Suprapubic skin (tissue), 4 donors: ENCODE data around the gene ATP10B. TPM values are rescaled to one million over a fixed set of nuclear protein-coding genes. Genes with fewer than 3 reads are reported as not detected.

Experiments
- DNase-seq, 2 donors: peaks; one replicate each; pipeline ENCODE4 v3.0.0-alpha.2; 2019; ENCODE audit warnings: low spot score in 2 of 2
- H3K27ac ChIP-seq: fragments of 200-600 bp; sonication (generic); one replicate; pipeline ENCODE4 v1.5.1; 2019
- H3K27me3 ChIP-seq: fragments of 200-600 bp; sonication (generic); one replicate; pipeline ENCODE4 v1.5.1; 2019
- H3K36me3 ChIP-seq: fragments of 200-600 bp; sonication (generic); one replicate; pipeline ENCODE4 v1.5.1; 2019
- H3K4me1 ChIP-seq: fragments of 200-600 bp; sonication (generic); one replicate; pipeline ENCODE4 v1.5.1; 2019
- H3K4me3 ChIP-seq: fragments of 200-600 bp; sonication (generic); one replicate; pipeline ENCODE4 v1.5.1; 2019; ENCODE audit warnings: mild to moderate bottlenecking
- H3K9me3 ChIP-seq: fragments of 200-600 bp; sonication (generic); one replicate; pipeline ENCODE4 v1.5.1; 2019
- CTCF ChIP-seq, 2 donors: fragments of 200-600 bp in 1 of 2; fragments of 450-650 bp in 1 of 2; sonication (generic) in 1 of 2; IDR thresholded peaks; one replicate each; pipeline ENCODE4 v1.5.1; 2016 to 2019; ENCODE audit warnings: antibody characterized with exemption in 2 of 2, mild to moderate bottlenecking in 1 of 2, moderate library complexity in 1 of 2
- EP300 ChIP-seq: sonication (generic); formaldehyde crosslinking; IDR thresholded peaks from one replicate; pipeline ENCODE4 v1.6.1; 2017; ENCODE audit warnings: antibody characterized with exemption
- POLR2A ChIP-seq, 2 donors: fragments of 450-650 bp; IDR thresholded peaks; one replicate each; pipeline ENCODE4 v1.6.1; 2017; ENCODE audit warnings: antibody characterized with exemption in 2 of 2, mild to moderate bottlenecking in 2 of 2, moderate library complexity in 2 of 2
- POLR2AphosphoS5 ChIP-seq, 3 donors: sonication (generic); formaldehyde crosslinking; IDR thresholded peaks; one replicate each; pipeline ENCODE4 v1.6.1; 2017; ENCODE audit warnings: antibody characterized with exemption in 3 of 3
- WGBS: methylation state at CpG from one replicate; pipeline ENCODE4 v1.1.5; 2018; 5-methylcytosine and 5-hydroxymethylcytosine counted together
- total RNA-seq, 4 donors: library from RNA; depleted of rRNA; stranded (reverse); fragments of >200 nt; gene quantifications; one replicate each; pipeline ENCODE4 v1.1.0, GENCODE V29; 2016

ATP10B gene
- total RNA-seq, 4 donors from 2014 or later, result 25.4 to 40.8 (median 29.2) TPM

- WGBS, result 59% methylated on average over 2 of the region's 2 CpGs
- H3K27ac ChIP-seq, result no peak overlapping the region
- H3K9me3 ChIP-seq, result no peaks in the 10 kb centered on the region
- H3K4me1 ChIP-seq, result no peaks in the 10 kb centered on the region
- TF ChIP-seq CTCF (IDR thresholded peaks at IDR 0.05) (no peak), POLR2AphosphoS5 (IDR thresholded peaks at IDR 0.05) (no peak), EP300 (no peak), POLR2A (IDR thresholded peaks at IDR 0.05) (no peak)
- no peaks in the 10 kb centered on the region for H3K27me3 ChIP-seq
- DNase-seq, result no peak
- H3K4me3 ChIP-seq, result no peak overlapping the region
- no peaks in the 10 kb centered on the region for H3K36me3 ChIP-seq
These were observed 246.7 kb downstream of the ATP10B start for GRCh38 chr5:160605266-160605665.

- WGBS, result 79% methylated on average over 4 of the region's 4 CpGs
- no peak for TF ChIP-seq POLR2AphosphoS5 (IDR thresholded peaks at IDR 0.05)
- TF ChIP-seq POLR2A (IDR thresholded peaks at IDR 0.05), result no peak
- TF ChIP-seq CTCF (IDR thresholded peaks at IDR 0.05), result no peak
- no peak for TF ChIP-seq EP300
- no peak for DNase-seq
These were observed 247.5 kb downstream of the ATP10B start for GRCh38 chr5:160604484-160604883.

GRCh38 chr5:160602744-160603143 is 249.3 kb downstream of the ATP10B start:
- H3K27me3 ChIP-seq, result no peaks in the 10 kb centered on the region
- H3K36me3 ChIP-seq, result no peaks in the 10 kb centered on the region
- no peak overlapping the region for H3K4me3 ChIP-seq
- TF ChIP-seq EP300, result no peak
- TF ChIP-seq CTCF (IDR thresholded peaks at IDR 0.05), result no peak
- TF ChIP-seq POLR2A (IDR thresholded peaks at IDR 0.05), result no peak
- no peak for TF ChIP-seq POLR2AphosphoS5 (IDR thresholded peaks at IDR 0.05)
- no peak overlapping the region for H3K27ac ChIP-seq
- DNase-seq, result no peak
- H3K9me3 ChIP-seq, result no peaks in the 10 kb centered on the region
- H3K4me1 ChIP-seq, result no peaks in the 10 kb centered on the region
- 86% methylated on average over 2 of the region's 4 CpGs for WGBS

More at GRCh38 chr5:160604484-160604883, 247.5 kb downstream of the ATP10B start:
- Histone ChIP-seq H3K27me3 (no peaks in the 10 kb centered on the region), H3K4me3 (no peak overlapping the region), H3K9me3 (no peaks in the 10 kb centered on the region), H3K27ac (no peak overlapping the region), H3K4me1 (no peaks in the 10 kb centered on the region), H3K36me3 (no peaks in the 10 kb centered on the region)

DNA sequence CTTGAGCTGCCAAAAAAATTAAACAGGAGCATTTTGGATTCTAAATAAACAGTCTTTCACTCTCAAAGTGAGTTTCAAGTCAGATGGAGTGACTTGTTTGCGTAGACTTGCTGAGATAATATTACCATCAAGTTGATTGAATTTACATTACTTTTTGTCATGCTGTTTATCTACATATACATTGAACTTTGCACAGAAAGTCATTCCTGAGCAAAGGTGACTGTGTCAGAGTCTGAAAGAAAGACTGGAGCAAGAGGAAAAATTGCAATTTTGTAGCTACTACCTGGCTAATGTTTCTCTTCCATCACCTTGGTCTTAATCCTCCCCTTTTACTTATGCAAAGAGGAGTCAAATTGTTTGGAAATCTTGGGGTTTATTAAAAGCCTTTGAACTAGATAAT is 251.0 kb downstream of the ATP10B start:
- no peak for DNase-seq
- no peak for TF ChIP-seq POLR2A (IDR thresholded peaks at IDR 0.05)
- TF ChIP-seq CTCF (IDR thresholded peaks at IDR 0.05), result no peak
- no peak for TF ChIP-seq EP300
- no peak for TF ChIP-seq POLR2AphosphoS5 (IDR thresholded peaks at IDR 0.05)

DNA sequence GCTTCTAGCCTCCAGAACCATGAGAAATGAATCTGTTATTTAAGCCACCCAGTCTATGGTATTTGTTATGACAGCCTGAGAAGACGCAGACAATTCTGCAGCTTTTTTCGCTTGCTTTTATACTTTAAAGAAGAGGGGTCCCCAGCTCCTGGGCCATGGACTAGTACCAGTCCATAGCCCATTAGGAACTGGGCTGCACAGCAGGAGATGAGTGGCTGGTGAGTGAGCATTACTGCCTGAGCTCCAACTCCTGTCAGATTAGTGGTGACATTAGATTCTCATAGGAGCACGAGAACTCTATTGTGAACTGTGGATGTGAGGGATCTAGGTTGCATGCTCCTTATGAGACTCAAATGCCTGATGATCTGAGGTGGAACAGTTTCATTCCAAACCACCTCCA is 278.7 kb downstream of the ATP10B start:
- Histone ChIP-seq H3K4me3 (no peak overlapping the region), H3K36me3 (no peaks in the 10 kb centered on the region), H3K9me3 (no peaks in the 10 kb centered on the region), H3K27me3 (no peaks in the 10 kb centered on the region), H3K27ac (no peak overlapping the region), H3K4me1 (no peaks in the 10 kb centered on the region)
- TF ChIP-seq POLR2A (IDR thresholded peaks at IDR 0.05), result no peak
- TF ChIP-seq CTCF (IDR thresholded peaks at IDR 0.05), result no peak
- TF ChIP-seq EP300, result no peak
- no peak for TF ChIP-seq POLR2AphosphoS5 (IDR thresholded peaks at IDR 0.05)
- WGBS, result 87% methylated on average over 3 of the region's 3 CpGs
- no peak for DNase-seq

More for the DNA sequence above, 251.0 kb downstream of the ATP10B start:
- Histone ChIP-seq H3K4me1 (no peaks in the 10 kb centered on the region), H3K36me3 (no peaks in the 10 kb centered on the region), H3K27ac (no peak overlapping the region), H3K4me3 (no peak overlapping the region), H3K9me3 (no peaks in the 10 kb centered on the region), H3K27me3 (no peaks in the 10 kb centered on the region)
- 89% methylated on average over 1 of the region's 1 CpG for whole genome bisulfite sequencing
